ENCODE data around the gene MAEA.

Gene MAEA

DNA sequence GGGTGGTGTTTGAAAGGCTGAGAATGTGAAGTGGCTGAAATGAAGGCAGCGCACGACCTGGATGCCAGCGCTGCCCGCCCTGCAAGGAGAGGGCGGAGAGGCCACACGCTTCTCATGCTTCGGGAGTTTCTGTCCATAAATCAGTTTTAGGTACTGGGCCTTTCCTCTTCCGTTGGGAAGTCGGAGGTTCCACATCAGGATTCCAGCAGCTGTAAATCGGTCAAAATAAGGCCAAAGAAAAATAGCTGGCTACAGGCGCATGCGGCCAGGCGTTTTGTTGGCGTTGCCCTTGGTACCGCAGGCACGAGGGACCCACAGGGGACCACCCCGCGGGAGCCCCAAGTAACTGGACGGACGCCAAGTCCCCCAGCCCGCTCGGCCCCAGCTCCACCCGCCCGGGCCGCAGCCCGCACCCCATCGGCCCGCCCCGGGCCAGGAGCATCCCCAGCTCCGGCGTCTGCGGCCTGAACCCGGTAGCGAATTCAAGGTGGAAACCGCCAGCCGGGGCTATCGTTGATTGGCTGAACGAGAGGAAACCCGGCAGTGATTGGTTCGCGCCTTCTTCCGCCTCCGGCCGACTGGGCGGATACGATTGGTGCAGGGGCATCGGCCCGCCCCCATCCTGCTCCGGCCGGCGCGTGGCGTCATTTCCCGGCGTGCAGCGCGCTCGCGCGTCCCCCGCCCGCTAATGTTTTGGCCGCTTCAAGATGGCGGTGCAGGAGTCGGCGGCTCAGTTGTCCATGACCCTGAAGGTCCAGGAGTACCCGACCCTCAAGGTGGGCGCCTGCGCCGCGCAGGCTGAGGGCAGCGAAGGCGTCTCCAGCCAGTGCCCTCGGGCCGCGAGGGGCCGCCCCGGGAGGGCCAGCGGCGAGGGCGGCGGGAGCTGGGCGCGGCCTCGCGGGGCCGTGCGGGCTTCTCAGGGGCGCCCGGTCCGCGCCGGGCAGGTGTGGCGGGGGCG lies at the start of gene MAEA:
TSS of gene MAEA (plus strand) at position 685 of the 958 bp plus-strand sequence. CDS start at position 708, 23 bp downstream.
- DNase-seq: peak; percentile 96 to 97

DNA sequence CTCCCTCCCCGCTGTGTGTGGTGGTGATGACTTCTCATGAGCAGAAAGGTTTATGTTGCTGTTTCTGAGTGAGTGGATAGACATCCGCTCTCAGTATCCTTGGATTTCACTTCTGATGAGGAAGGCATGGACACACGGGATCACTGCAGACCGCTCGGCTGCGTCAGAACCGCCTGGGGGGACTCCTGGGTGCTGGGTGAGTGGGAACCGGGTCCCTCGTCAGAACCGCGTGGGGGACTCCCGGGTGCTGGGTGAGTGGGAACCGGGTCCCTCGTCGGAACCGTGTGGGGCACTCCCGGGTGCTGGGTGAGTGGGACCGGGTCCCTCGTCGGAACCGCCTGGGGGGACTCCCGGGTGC lies 49.8 kb upstream of the MAEA start:
- no peak for DNase-seq

DNA sequence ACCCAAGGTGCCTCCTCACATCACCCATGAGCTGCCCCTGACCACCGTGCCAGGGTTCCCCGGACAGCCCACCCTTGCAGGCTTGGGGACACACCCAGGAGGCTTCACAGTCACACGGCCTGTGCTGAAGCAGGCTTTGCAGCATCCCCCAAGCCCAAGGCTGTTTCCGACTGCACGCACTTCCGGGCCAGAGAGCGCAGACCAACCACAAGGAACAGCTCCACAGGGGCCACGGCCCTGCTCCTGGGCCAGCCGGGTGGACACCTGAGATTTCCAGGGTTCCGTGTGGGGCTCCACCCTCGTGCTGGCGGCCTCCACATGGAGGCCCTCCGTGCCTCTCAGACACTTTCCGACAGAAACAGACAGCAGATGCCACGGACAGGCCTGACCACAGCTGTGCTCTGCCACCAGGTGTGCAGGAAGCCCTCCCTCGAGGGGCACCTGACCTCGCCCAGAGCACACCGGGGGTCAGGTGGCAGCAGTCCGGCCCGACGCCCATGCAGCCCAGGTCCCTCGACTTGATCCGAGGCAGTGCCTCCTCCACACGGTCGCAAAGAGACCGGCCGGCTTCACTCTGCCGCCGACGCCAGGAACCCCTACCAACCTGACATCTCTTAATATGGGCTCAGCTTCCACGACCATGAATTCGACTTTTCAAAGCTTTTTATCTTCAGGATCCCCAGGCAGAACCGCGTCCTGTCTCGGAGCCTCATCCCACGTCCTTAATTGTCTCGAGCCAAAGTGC lies 48.8 kb upstream of the MAEA start:
- no peak for DNase-seq

DNA sequence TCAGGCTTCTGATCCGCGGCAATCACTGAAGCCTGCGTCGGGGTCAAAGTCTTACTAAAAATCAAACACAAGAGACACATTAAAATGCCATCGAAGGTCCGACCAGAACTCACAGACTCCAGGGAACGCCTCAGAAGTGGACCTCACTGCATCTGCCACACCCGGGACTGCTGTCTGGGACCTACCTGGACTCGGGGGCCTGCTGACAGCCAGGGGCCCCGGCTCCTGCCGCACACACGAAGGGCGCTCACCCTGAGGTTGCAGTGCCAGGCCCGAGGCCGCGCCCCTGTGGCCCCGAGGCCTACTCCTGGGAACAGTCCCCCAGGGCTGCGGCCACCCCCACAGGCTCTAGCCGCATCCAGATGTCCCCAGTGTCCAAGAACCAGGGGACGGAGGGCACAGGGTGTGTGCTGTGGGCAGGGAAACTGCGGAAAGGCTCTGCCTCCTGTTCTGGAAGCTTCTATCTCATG lies 48.2 kb upstream of the MAEA start:
- DNase-seq: no peak

DNA sequence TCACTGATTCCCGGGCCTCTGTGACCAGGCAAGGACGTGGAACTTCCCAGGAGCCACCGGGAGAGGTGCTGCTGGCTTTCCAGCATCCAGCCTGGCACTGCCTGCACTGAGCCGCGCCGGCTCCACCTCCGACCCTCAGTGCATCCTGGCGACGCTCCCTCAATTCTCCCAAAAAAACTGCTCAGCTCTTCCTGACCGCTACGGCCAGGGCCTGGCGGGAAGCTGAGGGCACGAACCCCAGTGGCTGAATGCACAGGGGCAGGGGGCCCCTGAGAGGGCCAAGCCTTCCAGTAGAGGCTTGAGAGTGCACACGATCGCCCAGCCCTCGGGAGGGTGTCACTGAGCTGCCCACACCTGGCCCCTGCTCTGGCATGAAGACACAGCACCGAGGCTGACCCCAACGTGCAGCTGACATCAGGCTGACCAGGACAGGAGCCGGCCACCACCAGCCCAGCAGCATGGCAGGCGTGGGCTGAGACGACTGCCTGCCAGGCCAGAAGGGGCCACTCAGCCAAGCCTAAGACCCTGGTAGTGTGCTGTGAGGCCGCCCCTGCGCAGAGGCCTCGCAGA lies 47.7 kb upstream of the MAEA start:
- DNase-seq: no peak

DNA sequence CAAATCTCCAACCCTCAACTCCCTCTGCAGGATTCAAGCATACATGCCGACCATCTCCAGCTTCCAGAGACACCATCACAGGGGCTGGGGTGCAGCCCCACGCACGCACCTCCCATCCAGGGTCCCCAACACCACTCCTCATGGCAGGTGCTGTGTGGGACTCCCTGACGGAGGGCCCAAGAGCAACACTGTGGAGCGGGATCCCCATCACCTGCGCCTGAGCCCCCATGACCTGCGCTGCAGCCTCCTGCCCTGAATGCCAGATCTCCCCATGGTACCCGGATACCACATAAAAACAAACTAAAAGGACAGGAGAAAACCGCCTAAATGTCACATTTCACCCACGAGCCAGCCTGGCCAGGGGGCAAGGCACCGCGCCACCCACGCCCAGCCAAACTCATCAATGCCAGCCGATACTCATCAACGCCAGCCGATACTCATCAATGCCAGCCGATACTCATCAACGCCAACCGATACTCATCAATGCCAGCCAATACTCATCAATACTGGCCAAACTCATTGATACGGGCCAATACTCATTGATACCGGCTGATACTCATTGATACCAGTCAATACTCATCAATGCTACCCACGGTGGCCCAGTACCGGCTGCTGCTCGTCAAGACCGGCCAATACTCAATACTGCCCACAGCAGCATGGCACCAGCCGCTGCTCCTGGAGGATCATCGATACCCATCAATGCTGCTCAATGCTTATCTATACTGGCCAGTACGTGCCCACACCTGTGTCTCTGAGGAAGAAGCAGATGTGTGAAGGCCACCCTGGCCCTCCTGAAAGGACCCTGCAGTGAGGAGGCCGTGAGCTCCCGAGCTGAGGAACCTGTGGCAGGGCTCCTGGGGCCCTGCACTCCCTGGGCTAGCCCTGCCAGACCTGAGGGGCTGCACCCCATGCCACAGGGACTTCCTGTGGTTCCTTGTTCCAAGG lies 46.9 kb upstream of the MAEA start:
- DNase-seq: no peak

DNA sequence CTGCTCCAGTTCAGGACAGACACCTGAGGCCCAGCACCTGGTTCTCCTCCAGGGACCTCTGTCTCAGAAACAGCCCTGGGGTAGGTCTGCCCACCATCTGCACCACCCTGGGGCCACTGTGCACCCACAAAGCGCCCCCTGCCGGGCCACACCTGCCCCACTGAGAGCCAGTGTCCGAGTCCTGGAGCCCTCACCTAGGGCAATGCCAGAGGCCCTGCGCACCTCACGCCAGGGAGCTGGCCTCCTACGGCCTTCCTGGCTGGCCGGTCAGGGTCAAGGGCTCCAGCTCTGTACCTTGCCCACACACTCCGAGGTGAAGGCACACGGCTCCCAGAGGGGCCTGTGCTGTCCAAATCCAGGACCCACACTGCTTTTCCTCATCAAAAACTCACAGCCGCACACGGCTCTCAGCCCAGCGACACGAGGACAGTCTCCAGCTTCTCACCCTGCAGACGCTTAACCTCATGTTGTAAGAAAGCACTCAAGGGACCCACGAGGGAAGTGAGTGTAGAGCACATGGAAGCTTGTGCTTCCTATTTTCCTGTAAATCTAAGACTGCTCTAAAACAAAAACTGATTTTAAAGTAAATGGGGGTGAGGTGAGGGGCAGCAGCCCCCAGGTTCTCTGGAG lies 46.1 kb upstream of the MAEA start:
- no peak for DNase-seq

DNA sequence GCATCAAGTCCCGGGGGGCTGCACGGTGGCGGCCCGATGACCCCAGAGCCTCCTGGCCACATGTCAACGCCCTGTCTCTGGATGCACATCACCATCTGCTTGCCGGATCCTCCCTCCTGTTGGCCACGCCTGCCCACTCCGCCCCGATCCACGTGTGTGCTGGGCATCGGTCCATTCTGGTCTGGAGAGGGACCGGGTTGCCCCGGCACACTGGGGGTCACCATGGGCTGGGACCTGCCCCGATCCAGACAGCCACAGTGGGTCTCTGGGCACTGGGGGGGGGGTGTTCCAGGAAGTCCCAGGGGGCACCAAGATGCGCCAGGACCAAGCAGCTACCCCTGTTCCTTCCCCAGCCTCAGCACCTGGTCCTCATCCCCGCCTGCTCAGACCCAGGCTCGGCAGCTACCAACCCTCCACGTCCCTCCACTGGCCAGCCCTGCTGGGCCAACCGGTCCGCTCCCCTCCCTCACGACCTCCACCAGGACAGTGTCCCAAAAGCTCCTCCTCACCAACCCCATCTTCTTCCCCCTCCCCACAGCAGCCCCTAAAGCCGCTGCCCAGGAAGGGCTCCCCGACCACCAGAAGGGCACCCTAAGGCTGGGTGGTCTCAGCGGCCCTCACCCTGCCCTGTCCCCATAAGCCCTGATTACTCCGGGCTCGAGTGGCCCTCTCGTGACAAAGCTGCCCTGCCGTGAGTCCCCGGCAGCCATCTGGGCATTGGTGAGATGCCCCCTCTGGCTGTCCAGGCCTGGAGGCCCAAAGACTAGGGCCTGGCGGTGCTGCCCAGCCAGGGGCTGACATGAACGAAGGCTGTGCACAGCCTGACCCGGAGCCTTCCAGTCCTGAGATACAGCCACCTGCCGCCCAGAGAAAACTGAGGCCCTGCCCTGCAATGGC lies 45.4 kb upstream of the MAEA start:
- DNase-seq: no peak

DNA sequence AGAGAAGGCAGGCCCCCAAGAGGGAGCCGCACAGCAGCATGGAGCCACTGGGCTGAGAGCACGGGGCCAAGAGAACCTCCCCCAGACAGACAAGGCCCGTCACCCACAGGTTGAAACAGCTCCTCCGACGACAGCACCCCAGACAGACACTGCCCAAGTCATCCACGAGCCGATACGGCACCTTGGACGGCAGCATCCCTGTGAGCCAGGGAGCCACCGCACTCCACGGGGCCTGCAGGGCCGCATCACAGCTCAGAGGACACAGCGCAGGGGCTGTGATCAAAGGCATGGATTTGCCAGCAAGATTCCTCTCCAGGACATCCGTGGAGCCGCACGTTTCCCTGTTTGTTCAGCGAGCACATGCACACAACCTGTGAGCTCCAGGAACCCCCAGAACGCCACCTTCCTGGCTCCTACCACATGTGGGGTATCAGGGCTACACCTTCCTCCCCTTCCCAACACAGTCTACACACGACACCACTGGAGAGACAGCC lies 44.7 kb upstream of the MAEA start:
- no peak for DNase-seq

DNA sequence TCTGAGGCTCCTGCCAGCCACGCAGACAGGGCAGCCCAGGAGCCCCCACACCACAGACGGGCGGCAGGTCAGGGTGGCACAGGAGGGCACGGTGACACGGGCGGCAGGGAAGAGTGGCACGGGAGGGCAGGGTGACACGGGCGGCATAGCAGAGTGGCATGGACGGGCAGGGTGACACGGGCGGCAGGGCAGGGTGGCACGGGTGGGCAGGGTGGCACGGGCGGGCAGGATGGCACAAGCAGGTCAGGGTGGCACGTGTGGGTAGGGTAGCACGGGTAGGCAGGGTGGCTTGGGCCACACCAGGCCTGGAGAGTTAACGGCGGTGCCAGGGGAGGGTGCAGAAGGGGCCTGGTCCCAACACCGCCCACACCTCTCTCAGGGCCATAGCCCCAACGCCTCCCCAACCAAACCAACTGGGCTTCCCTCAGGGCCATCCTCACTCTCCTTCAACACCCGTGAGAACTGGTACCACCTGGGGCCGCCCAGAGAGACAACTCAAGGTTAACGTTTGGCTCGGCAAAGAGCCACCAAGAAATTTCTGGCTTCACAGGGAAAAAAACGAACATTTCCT lies 44.1 kb upstream of the MAEA start:
- DNase-seq: no peak

DNA sequence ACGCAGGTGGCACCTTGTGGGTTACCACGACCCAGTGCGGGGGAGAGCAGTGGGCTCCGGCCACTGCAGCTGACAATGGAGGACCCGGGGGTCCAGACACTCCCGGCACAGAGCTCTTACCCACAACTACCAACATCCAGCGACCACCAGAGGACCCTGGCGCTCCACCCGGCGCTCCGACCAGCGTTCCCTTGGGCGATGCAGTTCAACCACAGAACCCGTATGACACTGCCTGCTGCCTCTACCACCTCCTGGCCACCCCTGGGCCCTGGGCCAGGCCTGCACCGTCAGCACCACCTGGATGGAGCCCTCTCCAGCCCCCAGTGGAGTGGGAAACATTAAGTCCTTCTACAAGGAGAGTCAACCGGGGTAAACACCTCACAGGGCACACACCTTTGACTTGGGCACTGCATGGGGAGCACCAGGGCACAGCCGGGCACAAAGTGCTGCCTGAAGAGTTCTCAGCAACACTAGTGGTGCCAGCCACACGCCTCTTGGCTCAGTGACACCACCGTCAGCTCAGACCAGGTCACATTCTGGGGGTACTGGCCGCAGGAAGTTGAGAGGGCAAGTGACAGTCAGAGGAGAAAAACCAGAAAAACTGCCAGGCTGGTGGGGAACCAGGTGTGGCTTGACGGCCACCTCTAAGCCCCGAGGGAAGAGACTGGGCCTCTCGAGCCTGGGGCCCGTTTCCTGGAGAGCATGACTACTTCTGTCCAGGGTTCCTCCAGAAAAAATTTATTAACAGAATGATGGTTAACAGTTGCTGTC lies 43.4 kb upstream of the MAEA start:
- DNase-seq: peak in 1 of 2 donors; percentile 22

DNA sequence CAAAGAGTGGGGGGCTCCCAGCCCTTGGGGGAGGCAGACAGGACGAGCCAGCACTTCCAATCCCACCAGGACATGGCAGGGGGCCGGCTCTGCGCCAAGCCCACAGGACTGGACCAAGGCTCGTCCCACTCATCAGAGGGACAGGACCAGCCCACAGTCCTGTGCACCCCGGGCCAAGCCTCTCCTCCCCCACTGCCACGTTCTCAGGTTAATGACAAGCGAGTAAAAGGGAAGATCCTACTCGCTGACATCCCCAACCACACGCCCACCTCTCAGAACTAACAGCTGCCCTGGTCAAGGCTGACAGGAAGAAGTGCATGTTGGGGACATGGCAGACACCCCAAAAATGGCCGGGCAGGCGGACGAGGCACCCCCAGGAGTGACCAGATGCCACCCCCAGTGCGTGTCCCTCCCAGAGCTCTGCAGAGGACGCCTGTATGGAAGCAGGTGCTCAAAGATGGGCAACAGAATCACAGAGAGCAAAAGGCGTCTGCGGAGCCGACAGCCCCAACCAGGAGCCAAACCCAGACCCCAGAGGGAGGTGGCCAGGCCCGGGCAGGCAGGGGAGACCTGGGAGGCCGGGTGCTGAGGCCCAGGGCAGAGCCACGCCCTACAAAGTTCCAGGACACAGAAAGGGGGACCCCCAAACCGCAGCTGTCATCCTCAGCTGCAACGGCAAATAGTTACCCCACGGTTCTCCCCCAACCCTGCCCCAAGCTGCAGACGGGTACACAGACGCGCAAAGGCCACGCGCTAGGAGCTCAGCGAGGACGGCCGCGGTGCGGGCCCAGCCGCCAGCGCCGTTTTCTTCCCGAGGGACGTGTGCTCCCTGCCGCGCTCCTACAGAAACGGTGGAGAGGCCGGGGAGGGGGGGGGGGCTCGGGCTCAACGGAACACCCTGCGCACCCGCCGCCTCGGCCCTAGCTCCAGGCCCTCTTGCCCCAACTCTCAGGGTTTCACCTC lies 42.5 kb upstream of the MAEA start:
- peak in 1 of 2 donors; percentile 25 for DNase-seq

DNA sequence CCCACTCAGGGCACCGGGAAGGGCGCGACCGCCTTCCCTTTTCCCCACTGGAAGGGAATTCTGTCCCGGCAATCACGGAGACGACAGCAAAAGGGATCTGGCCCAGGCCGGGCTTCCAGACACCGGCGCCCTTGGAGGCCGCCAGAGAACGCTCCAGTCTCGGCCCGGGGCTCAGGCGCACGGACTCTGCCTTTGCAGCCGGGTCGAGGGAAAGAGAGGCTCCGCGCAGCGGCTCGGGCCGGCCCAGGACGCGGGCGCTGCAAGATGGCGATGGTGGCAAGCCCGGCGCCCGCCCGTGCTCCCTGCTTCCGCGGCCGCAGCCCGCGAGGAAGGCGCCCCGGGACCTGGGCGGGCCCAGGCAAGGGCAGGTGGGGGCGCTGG lies 41.8 kb upstream of the MAEA start:
- no peak for DNase-seq

DNA sequence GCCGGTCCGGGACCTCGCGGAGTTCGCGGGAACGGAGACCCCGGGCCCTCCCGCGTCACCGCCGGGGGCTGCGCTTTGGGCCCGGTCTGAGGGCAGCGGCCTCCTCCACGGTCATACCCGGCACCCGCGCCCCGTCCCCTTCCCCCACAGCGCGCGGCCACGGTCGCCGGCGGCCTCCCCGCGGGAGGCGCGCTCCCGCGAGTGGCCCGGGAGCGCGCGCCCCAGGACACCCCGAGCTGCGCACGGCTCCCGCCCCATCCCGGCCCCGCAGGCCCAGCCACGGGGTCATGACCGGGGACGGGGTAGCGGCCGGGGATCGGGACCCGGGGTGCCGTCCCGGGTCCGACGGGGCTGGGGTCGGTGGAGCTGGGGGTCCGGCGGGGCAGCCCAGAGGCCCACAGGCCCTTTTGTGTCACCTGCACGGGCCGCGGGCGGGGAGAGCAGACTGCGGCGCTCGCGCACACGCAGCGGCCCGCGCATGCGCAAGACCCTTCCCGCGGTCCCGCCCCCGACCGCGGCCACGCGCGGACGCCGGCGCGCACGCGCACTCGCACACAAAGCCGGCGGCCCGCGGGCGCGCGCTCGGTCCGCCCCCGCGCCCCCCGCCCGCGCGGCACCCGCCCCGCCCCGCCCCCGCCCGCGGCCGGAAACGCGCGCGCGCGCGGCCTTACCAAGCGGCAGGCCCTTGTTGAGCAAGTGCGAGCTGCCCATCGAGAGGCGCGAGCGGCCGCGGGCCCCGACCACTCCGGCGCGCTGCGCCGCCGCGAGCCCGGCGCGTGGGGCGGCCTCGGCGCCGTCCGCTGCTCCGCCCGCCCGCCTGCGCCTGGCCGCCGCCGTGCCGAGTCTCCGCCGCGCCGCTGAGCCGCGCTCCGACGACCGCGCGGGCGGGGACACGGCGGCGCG lies 41.2 kb upstream of the MAEA start, which contains the start of gene CTBP1:
TSS of gene CTBP1 (minus strand) at position 886 of the 903 bp plus-strand sequence. CDS start 7,799 bp downstream, outside the sequence.
- peak; percentile 81 to 88 for DNase-seq

DNA sequence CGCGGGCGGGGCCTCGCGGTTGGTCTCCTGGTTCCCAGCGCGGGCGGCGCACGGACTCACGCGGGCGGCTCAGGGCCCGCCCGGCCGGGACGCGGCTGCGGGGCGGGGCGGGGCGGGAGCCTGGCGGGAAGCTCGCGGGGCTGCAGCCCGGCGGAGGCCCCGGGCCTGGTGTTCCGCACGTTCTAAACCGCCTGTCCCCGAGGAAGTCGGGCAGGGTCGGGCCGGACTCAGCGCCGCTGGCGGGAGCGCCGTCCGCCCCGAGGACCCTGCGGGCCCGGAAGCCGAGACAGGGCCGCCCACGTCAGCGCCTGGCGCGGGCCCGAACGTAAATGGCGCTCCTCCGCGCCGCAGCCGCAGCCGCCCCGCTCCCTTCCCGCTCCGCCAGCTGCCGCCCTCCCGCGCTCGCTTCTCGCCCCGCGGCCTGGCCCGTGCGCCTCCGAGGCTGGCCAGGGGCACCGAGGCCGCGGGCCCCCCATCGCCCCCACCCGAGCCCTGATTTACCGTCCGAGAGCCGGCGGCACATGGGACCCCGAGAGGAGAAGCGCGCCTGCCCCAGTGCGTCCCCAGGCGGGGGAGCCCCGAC lies 40.5 kb upstream of the MAEA start:
- peak; percentile 83 to 87 for DNase-seq

DNA sequence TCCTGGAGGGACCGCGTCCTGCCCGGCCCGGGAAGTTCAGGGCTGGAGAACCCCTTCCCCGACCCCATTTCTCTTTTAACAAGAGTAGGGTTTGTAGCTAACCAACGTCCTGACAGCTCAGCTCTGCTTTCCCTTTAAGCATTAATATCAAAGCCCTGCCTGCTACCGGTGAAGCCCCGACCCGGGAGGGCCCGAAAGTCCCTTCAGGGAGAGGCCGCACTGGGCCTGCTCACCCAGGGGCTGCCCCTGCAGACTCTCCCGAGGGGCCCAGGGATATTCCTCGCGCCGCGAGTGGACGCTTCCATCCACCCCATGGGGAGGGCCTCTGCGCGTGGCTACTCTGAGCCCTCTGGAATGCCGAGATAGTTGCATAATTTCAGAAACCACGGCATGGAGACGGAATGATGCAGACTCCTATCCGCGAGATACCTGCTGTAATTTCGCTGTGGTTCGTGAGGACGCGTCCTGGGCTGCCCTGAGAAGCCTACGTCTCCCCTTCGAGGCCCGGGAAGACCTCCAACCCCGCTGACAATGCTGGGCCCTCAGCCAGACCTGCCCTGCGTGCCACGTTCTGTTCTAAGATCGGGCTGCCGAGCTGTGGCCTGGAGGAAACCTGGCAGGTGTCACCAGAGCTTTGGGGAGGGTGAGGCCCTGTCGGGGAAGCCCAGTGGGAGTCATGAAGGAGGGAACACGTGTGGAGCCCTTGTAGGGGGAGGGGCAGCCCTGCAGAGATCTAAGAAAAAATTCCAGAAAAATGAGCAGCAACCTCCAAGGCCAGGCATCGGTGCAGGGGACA lies 39.8 kb upstream of the MAEA start:
- DNase-seq: peak; percentile 48 to 73

All from CD4-positive, alpha-beta T cell treated with Interleukin-4 for 1 hour (primary cell).